ENCODE data around the gene TMC1. TPM values are rescaled to one million over a fixed set of nuclear protein-coding genes. Genes with fewer than 3 reads are reported as not detected.

Gene TMC1
- total RNA-seq, 2 donors from 2014 or later: not detected

- Mint-ChIP-seq H3K36me3 (no peaks in the 10 kb centered on the region), H3K27me3 (peaks cover 2 to 15% of the 10 kb centered on the region in 2 donors), H3K4me3 (no peak overlapping the region), H3K9me3 (no peaks in the 10 kb centered on the region), H3K27ac (no peak overlapping the region), H3K4me1 (ENCODE audit: low read depth in 2 of 2) (no peaks in the 10 kb centered on the region)
- DNase-seq (ENCODE audit: low spot score) (no peak), ATAC-seq (no peak)
These were observed 286.5 kb downstream of the TMC1 start for GRCh38 chr9:72807765-72808445.

DNA sequence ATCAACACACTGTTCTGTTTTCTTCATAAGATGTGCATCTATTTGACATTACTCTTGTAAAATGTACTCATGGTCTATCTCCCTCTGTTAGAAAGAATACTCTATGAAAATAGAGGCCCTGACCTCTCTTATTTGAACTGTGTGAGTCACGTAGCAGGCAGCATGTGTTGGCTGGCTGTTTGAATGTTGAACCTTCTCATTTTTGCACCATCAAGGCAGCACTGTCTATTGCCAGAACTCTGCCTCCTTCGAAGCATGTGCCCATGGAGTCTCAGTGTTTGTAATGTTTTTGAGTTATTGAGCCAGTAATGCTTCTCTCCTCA, 287.0 kb downstream of the TMC1 start:
- DNase-seq (ENCODE audit: low spot score) (no peak), ATAC-seq (no peak)
- Mint-ChIP-seq H3K4me1 (ENCODE audit: low read depth in 2 of 2) (no peaks in the 10 kb centered on the region), H3K27ac (no peak overlapping the region), H3K4me3 (no peak overlapping the region), H3K9me3 (no peaks in the 10 kb centered on the region), H3K36me3 (no peaks in the 10 kb centered on the region), H3K27me3 (peaks cover 2 to 12% of the 10 kb centered on the region in 2 donors)

DNA sequence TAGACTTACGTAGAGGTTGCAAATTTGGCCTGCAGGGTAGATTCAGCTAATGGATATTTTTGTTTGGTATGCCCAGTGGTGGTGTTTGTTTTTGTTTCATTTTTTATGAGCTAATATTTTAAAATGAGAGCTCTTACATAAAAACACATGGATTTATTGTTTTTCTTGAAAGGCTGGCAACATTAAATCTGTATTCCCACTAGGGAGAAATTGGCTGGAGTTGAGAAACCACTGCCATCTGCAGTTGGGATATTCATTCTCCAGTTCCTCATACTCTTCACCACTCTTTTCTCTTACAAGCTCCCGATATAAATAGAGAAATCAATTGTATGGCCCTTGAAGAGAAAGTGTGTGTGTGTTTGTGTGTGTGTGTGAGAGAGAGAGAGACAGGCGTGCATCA, 288.2 kb downstream of the TMC1 start:
- Mint-ChIP-seq H3K9me3 (no peaks in the 10 kb centered on the region), H3K4me1 (ENCODE audit: low read depth in 2 of 2) (no peaks in the 10 kb centered on the region), H3K27ac (no peak overlapping the region), H3K27me3 (peaks cover 2 to 6% of the 10 kb centered on the region in 2 donors), H3K4me3 (no peak overlapping the region), H3K36me3 (no peaks in the 10 kb centered on the region)
- ATAC-seq (no peak), DNase-seq (ENCODE audit: low spot score) (no peak)

GRCh38 chr9:72812559-72813111, 291.2 kb downstream of the TMC1 start:
- ATAC-seq (no peak), DNase-seq (ENCODE audit: low spot score) (no peak)
- Mint-ChIP-seq H3K4me1 (ENCODE audit: low read depth in 2 of 2) (no peaks in the 10 kb centered on the region), H3K27ac (no peak overlapping the region), H3K27me3 (peaks cover 2 to 6% of the 10 kb centered on the region in 2 donors), H3K4me3 (no peak overlapping the region), H3K9me3 (no peaks in the 10 kb centered on the region), H3K36me3 (no peaks in the 10 kb centered on the region)

GRCh38 chr9:72813544-72813943, 292.1 kb downstream of the TMC1 start:
- Mint-ChIP-seq H3K27ac (no peak overlapping the region), H3K9me3 (no peaks in the 10 kb centered on the region), H3K4me3 (no peak overlapping the region), H3K36me3 (no peaks in the 10 kb centered on the region), H3K4me1 (ENCODE audit: low read depth in 2 of 2) (no peaks in the 10 kb centered on the region), H3K27me3 (peaks cover 2 to 15% of the 10 kb centered on the region in 2 donors)
- ATAC-seq (no peak), DNase-seq (ENCODE audit: low spot score) (no peak)

DNA sequence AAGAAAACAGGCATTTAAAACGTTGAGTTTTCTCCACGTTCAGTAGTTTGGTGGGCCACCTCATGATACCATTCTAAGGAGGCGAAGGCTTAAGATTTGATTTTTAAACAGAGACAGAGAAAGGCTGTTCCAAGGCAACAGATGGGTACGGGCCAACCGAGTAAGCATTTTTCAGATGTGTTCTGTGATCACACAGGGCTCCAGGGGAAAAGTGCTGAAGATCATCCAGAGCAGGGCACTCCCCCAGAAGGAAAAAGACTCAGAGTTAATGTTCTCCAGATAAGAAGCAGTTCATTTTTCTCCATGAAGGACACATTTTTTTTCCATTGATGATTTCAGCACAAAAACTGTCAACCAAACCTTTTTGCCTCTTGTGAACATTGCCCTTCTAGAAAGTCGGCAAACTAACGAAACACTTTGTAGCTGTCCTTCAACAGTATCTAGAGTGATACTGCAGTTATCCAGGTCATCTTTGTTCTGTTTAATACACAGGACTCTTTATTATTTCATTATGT, 292.7 kb downstream of the TMC1 start:
- Mint-ChIP-seq H3K4me3 (no peak overlapping the region), H3K9me3 (no peaks in the 10 kb centered on the region), H3K4me1 (ENCODE audit: low read depth in 2 of 2) (no peaks in the 10 kb centered on the region), H3K27ac (no peak overlapping the region), H3K36me3 (no peaks in the 10 kb centered on the region), H3K27me3 (peaks cover 2 to 16% of the 10 kb centered on the region in 2 donors)
- no peak for DNase-seq (ENCODE audit: low spot score)
- ATAC-seq: no peak

GRCh38 chr9:72816666-72817065, 295.3 kb downstream of the TMC1 start:
- no peaks in the 10 kb centered on the region for H3K36me3 Mint-ChIP-seq
- H3K4me1 Mint-ChIP-seq (ENCODE audit: low read depth in 2 of 2): no peaks in the 10 kb centered on the region
- no peaks in the 10 kb centered on the region for H3K9me3 Mint-ChIP-seq
- no peak overlapping the region for H3K27ac Mint-ChIP-seq
- H3K4me3 Mint-ChIP-seq: no peak overlapping the region
- DNase-seq (ENCODE audit: low spot score) (no peak), ATAC-seq (no peak)
- H3K27me3 Mint-ChIP-seq: peaks cover 2 to 9% of the 10 kb centered on the region in 2 donors

GRCh38 chr9:72817413-72817812, 296.0 kb downstream of the TMC1 start:
- H3K9me3 Mint-ChIP-seq: no peaks in the 10 kb centered on the region
- ATAC-seq: no peak
- H3K27ac Mint-ChIP-seq: no peak overlapping the region
- no peak for DNase-seq (ENCODE audit: low spot score)
- no peaks in the 10 kb centered on the region for H3K4me1 Mint-ChIP-seq (ENCODE audit: low read depth in 2 of 2)
- no peaks in the 10 kb centered on the region for H3K36me3 Mint-ChIP-seq
- H3K4me3 Mint-ChIP-seq: no peak overlapping the region
- peaks cover 2 to 9% of the 10 kb centered on the region in 2 donors for H3K27me3 Mint-ChIP-seq

GRCh38 chr9:72818385-72818784, 297.0 kb downstream of the TMC1 start:
- H3K4me1 Mint-ChIP-seq (ENCODE audit: low read depth in 2 of 2): no peaks in the 10 kb centered on the region
- no peaks in the 10 kb centered on the region for H3K9me3 Mint-ChIP-seq
- H3K27me3 Mint-ChIP-seq: peaks cover 2 to 9% of the 10 kb centered on the region in 2 donors
- no peak for ATAC-seq
- no peak for DNase-seq (ENCODE audit: low spot score)
- no peak overlapping the region for H3K4me3 Mint-ChIP-seq
- no peak overlapping the region for H3K27ac Mint-ChIP-seq
- no peaks in the 10 kb centered on the region for H3K36me3 Mint-ChIP-seq

DNA sequence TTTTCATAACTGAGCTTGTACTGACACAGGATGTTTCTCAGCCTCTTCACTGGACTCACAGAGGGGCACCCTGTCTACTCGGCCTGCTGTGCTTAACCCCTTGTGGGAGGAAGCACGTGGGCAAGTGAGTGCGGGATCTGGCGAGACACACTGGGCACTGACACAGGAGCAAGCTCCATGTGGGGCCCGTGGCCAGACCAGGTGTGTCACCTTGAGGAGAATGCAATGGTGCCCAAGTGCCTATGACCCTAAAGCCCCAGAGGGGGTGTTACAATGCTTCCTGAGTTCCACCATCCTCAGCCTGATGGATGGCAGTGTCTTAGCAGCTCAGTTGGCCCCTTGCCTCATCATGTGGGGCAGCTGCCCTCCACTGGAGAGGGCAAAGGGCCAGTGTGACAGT, 302.6 kb downstream of the TMC1 start:
- ATAC-seq: no peak
- H3K27me3 Mint-ChIP-seq: peaks cover 6 to 7% of the 10 kb centered on the region in 2 donors
- no peaks in the 10 kb centered on the region for H3K9me3 Mint-ChIP-seq
- no peaks in the 10 kb centered on the region for H3K4me1 Mint-ChIP-seq (ENCODE audit: low read depth in 2 of 2)
- no peak for DNase-seq (ENCODE audit: low spot score)
- H3K27ac Mint-ChIP-seq: no peak overlapping the region
- no peaks in the 10 kb centered on the region for H3K36me3 Mint-ChIP-seq
- H3K4me3 Mint-ChIP-seq: no peak overlapping the region

- Mint-ChIP-seq H3K4me3 (no peak overlapping the region), H3K27ac (no peak overlapping the region), H3K27me3 (peaks cover 5 to 6% of the 10 kb centered on the region in 2 donors), H3K36me3 (no peaks in the 10 kb centered on the region), H3K9me3 (no peaks in the 10 kb centered on the region), H3K4me1 (ENCODE audit: low read depth in 2 of 2) (no peaks in the 10 kb centered on the region)
- no peak for ATAC-seq
- DNase-seq (ENCODE audit: low spot score): no peak
These were observed 305.9 kb downstream of the TMC1 start for GRCh38 chr9:72826996-72827949.

DNA sequence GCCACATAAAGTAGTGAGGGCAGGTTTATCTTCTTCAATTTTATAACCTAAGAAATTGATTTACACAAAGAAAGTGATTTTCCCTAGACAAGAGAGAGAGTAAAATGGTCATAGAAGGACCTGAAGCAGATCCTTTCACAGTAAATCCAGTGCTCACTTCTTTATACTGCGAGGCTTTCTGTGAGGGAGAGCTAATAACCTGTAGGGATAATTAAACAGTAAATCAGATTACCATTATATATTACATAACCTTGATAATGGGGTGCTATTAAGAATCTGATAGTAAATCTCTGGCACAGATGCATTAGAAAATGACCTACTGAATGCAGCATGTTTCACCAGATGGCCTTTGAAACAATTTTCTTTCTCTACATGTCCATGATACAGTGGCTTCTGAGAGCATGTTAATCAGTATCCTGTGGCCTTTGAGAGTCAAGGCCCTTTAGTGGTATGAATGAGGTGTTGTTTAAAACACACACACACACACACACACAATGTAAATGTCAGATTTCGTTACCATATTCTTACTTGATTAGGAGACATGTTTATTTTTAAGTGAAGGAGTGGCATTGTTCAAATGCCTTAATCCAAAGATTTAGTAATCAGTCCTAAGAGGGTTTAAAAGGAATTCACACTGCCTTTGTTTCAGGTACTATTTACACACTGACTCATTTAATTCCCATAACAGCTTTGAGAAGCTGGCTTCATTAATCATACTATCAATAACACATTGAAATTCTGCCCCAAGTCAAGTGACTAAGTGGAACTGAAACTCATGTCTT, 306.7 kb downstream of the TMC1 start:
- no peaks in the 10 kb centered on the region for H3K36me3 Mint-ChIP-seq
- no peak overlapping the region for H3K27ac Mint-ChIP-seq
- DNase-seq (ENCODE audit: low spot score) (no peak), ATAC-seq (no peak)
- no peaks in the 10 kb centered on the region for H3K9me3 Mint-ChIP-seq
- H3K4me1 Mint-ChIP-seq (ENCODE audit: low read depth in 2 of 2): no peaks in the 10 kb centered on the region
- peaks cover 5 to 8% of the 10 kb centered on the region in 2 donors for H3K27me3 Mint-ChIP-seq
- H3K4me3 Mint-ChIP-seq: no peak overlapping the region

DNA sequence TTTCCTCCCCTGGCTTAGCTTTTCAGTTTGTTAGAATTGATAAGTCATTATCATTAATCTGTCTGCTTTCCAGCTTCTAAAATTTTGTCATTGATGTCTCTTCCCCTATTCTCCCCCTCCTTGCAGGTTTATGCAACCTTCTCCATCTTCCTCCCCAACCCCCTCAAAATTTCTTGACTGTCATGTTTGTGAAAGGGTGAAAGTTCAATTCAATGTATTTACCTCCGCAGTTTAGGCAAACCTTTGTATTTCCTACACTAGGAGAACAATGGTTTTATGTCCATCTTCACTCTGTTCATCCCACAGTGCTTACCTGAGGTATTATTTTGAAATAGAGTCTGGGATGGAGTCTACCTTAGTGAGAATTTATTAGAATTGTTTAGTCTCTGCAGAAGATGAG, 313.6 kb downstream of the TMC1 start:
- H3K9me3 Mint-ChIP-seq: no peaks in the 10 kb centered on the region
- H3K36me3 Mint-ChIP-seq: no peaks in the 10 kb centered on the region
- no peaks in the 10 kb centered on the region for H3K4me1 Mint-ChIP-seq (ENCODE audit: low read depth in 2 of 2)
- DNase-seq (ENCODE audit: low spot score): no peak
- peaks cover 8 to 20% of the 10 kb centered on the region in 2 donors for H3K27me3 Mint-ChIP-seq
- no peak overlapping the region for H3K4me3 Mint-ChIP-seq
- no peak overlapping the region for H3K27ac Mint-ChIP-seq
- no peak for ATAC-seq
